DND-41 (cell line): ENCODE measurements around the gene SMPD3.

Source experiments
- CTCF ChIP-seq: IDR thresholded peaks from 2 replicates; pipeline ENCODE4 v1.5.1; 2012; ENCODE audit warnings: borderline replicate concordance, low read length, moderate library complexity, mild to moderate bottlenecking; ENCODE audit not compliant: poor library complexity, severe bottlenecking; ENCODE audit errors: extremely low read depth
- EZH2 ChIP-seq: IDR thresholded peaks from 3 replicates; pipeline ENCODE4 v1.6.1; 2012; ENCODE audit warnings: borderline replicate concordance, low read depth, mild to moderate bottlenecking, moderate library complexity, low read length, inconsistent platforms; ENCODE audit not compliant: severe bottlenecking

- no peak for TF ChIP-seq CTCF
- TF ChIP-seq EZH2 = no peak
Observed at GRCh38 chr16:68397710-68398201, 50.6 kb downstream of the SMPD3 start.
